T-cell (primary cell): ENCODE results near the gene ACD. TPM values are rescaled to one million over a fixed set of nuclear protein-coding genes. Genes with fewer than 3 reads are reported as not detected.

ENCODE experiments used
- ATAC-seq, 4 experiments: fragments of 200-7000 bp in 3 of 4; fragments of 150-1000 bp in 1 of 4; cut with Tn5 transposase; replicated peaks in 1 of 4; 1 replicate in 3 of 4; 2 replicates in 1 of 4; pipeline ENCODE4 v1.10.0; 2021; ENCODE audit warnings: moderate library complexity in 3 of 4, mild to moderate bottlenecking in 2 of 4, moderate number of reproducible peaks in 1 of 4
- CTCF ChIA-PET, 2 donors: fragments of 300-600 bp; sonication (Branson Sonifier 250); formaldehyde crosslinking; loops; one replicate each; lab custom pipeline; 2022; ENCODE audit warnings: antibody characterized with exemption in 2 of 2; lab: Charles Lee
- POLR2A ChIA-PET, 2 donors: fragments of 300-600 bp; sonication (Branson Sonifier 250); formaldehyde crosslinking; loops; one replicate each; lab custom pipeline; 2022; ENCODE audit warnings: antibody characterized with exemption in 2 of 2; lab: Charles Lee
- DNase-seq, 35 experiments: peaks; one replicate each; pipeline versions ENCODE4 v3.0.0 to v3.0.0-alpha.2; 2013 to 2023
- H3K27ac ChIP-seq: one replicate; pipeline ENCODE4 v1.5.1; 2013; ENCODE audit warnings: low read length
- H3K27me3 ChIP-seq, 2 experiments: replicated peaks in 1 of 2; 1 replicate in 1 of 2; 2 replicates in 1 of 2; pipeline versions ENCODE4 v1.6.1 to v1.7.0; 2013; ENCODE audit warnings: low read length in 1 of 2, mixed read lengths in 1 of 2; ENCODE audit not compliant: control insufficient read depth in 2 of 2, insufficient read depth in 2 of 2; ENCODE audit errors: extremely low read depth in 1 of 2
- H3K36me3 ChIP-seq, 2 donors: 1 replicate in 1 of 2; 2 replicates in 1 of 2; pipeline versions ENCODE4 v1.6.1 to v1.7.0; 2013; ENCODE audit warnings: low read length in 1 of 2; ENCODE audit not compliant: control insufficient read depth in 2 of 2, insufficient read depth in 1 of 2; ENCODE audit errors: extremely low read depth in 1 of 2
- H3K4me1 ChIP-seq, 2 experiments: 1 replicate in 1 of 2; 2 replicates in 1 of 2; pipeline versions ENCODE4 v1.6.1 to v1.7.0; 2013; ENCODE audit warnings: low read length in 2 of 2, mixed read lengths in 1 of 2; ENCODE audit not compliant: insufficient read depth in 2 of 2, control insufficient read depth in 1 of 2; ENCODE audit errors: extremely low read depth in 1 of 2
- H3K4me3 ChIP-seq, 2 donors: 1 replicate in 1 of 2; 2 replicates in 1 of 2; pipeline versions ENCODE4 v1.5.1 to v1.7.0; 2013; ENCODE audit warnings: mild to moderate bottlenecking in 2 of 2, low read length in 1 of 2, moderate library complexity in 1 of 2; ENCODE audit not compliant: control insufficient read depth in 1 of 2; ENCODE audit errors: extremely low read depth in 1 of 2
- H3K9me3 ChIP-seq: 2 replicates; pipeline ENCODE4 v1.7.0; 2013
- H3K27ac Mint-ChIP-seq, 2 donors: one replicate each; pipeline ENCODE4 v1.8.0; 2020 to 2021; ENCODE audit warnings: mild to moderate bottlenecking in 2 of 2, mixed read lengths in 2 of 2
- H3K27me3 Mint-ChIP-seq, 2 donors: one replicate each; pipeline ENCODE4 v1.8.0; 2021 to 2022; ENCODE audit warnings: mixed read lengths in 2 of 2
- H3K36me3 Mint-ChIP-seq: one replicate; pipeline ENCODE4 v1.8.0; 2021; ENCODE audit warnings: mixed read lengths
- H3K4me1 Mint-ChIP-seq, 3 donors: one replicate each; pipeline ENCODE4 v1.8.0; 2020 to 2022; ENCODE audit warnings: mixed read lengths in 3 of 3, mild to moderate bottlenecking in 1 of 3
- H3K4me3 Mint-ChIP-seq, 3 donors: one replicate each; pipeline ENCODE4 v1.8.0; 2020 to 2022; ENCODE audit warnings: mild to moderate bottlenecking in 3 of 3, mixed read lengths in 3 of 3, moderate library complexity in 3 of 3
- H3K9me3 Mint-ChIP-seq, 3 donors: one replicate each; pipeline ENCODE4 v1.8.0; 2020 to 2022; ENCODE audit warnings: mixed read lengths in 3 of 3
- WGBS: methylation state at CpG from one replicate; pipeline ENCODE4 v1.1.5; 2013; ENCODE audit warnings: missing lambda C conversion rate; ENCODE audit not compliant: insufficient coverage; 5-methylcytosine and 5-hydroxymethylcytosine counted together
- total RNA-seq, 35 experiments: library from RNA in 6 of 35; stranded (reverse) in 6 of 35; fragments of 120-200 nt in 1 of 35; gene quantifications; one replicate each; pipeline versions ENCODE4 v1.2.1 to v1.2.4 and lab custom pipeline; 2013 to 2026

ACD gene
- total RNA-seq (10 to 100 TPM; 24.5 to 62.6 (median 53.6) TPM), total RNA-seq (lab: John Stamatoyannopoulos, UW) (22.4 to 65.5 (median 36.8) reads per million in 29 experiments)
- 29.0 TPM for total RNA-seq (2013)

GRCh38 chr16:67659675-67660563, at the start of gene ACD:
Gene ACD, minus strand, starts transcription at chr16:67660260. Its CDS starts 40 bp downstream, at chr16:67660220.
- ATAC-seq (peak; percentile 65 to 75 (median 70)), DNase-seq (peak; percentile 82 to 95 (median 88))
- ChIA-PET CTCF (interaction anchor here (0.6 to 1.6 kb wide), 10 partner anchors 8 to 276 kb away, joined by 3 to 9 read pairs (median 4); partner anchors contain the start of genes ATP6V0D1 (in 1 of the 2) and CARMIL2 (in 1 of the 2)), POLR2A (interaction anchor here (0.5 to 2.1 kb wide), 6 partner anchors 15 to 1429 kb away, joined by 3 to 8 read pairs (median 3); partner anchors contain the start of genes ATP6V0D1 (in 1 of the 2) and CARMIL2 (in 1 of the 2))
- H3K9me3 ChIP-seq, result no peaks in the 10 kb centered on the region
- H3K4me1 Mint-ChIP-seq, result peaks cover 13 to 36% (median 35%) of the 10 kb centered on the region in 3 donors
- peaks cover 5 to 33% of the 10 kb centered on the region in 2 experiments for H3K4me1 ChIP-seq
- peak within 1 kb of the TSS; percentile 100 for H3K27ac ChIP-seq
- peaks cover 8 to 24% of the 10 kb centered on the region in 2 donors for H3K36me3 ChIP-seq
- H3K4me3 Mint-ChIP-seq, result peak within 1 kb of the TSS; percentile 89 to 93 (median 91)
- peaks cover 7% of the 10 kb centered on the region for H3K36me3 Mint-ChIP-seq
- H3K4me3 ChIP-seq, result peak within 1 kb of the TSS; percentile 99 to 100
- H3K27me3 Mint-ChIP-seq, result no peaks in the 10 kb centered on the region
- H3K27ac Mint-ChIP-seq, result peak within 1 kb of the TSS; percentile 93 to 95
- no peaks in the 10 kb centered on the region for H3K9me3 Mint-ChIP-seq
- H3K27me3 ChIP-seq, result no peaks in the 10 kb centered on the region
- WGBS, result under 1% methylated on average over 80 of the region's 83 CpGs

- H3K27me3 ChIP-seq, result no peaks in the 10 kb centered on the region
- peaks cover 2% of the 10 kb centered on the region in 2 experiments for H3K4me1 ChIP-seq
- DNase-seq (no peak), ATAC-seq (no peak)
- no peak overlapping the region for H3K27ac ChIP-seq
- H3K4me1 Mint-ChIP-seq, result peaks cover 17 to 34% (median 26%) of the 10 kb centered on the region in 3 donors
- H3K27me3 Mint-ChIP-seq, result no peaks in the 10 kb centered on the region
- H3K9me3 Mint-ChIP-seq, result no peaks in the 10 kb centered on the region
- no peak overlapping the region for H3K4me3 ChIP-seq
- POLR2A ChIA-PET, result interaction anchor here in 1 of 2 donors (0.6 kb wide), 1 partner anchor 139 kb away, joined by 3 read pairs; no protein-coding TSS in a partner anchor
- no peaks in the 10 kb centered on the region for H3K9me3 ChIP-seq
- no CpG with 5 or more reads among the region's 1 CpG for WGBS
- CTCF ChIA-PET, result no interaction called here
- H3K36me3 ChIP-seq, result peaks cover 0 to 2% of the 10 kb centered on the region in 2 donors
- H3K27ac Mint-ChIP-seq, result no peak overlapping the region
- no peak overlapping the region for H3K4me3 Mint-ChIP-seq
- peaks cover 15% of the 10 kb centered on the region for H3K36me3 Mint-ChIP-seq
Observed at GRCh38 chr16:67709050-67709449, 49.0 kb upstream of the ACD start.

- Histone ChIP-seq H3K4me1 (peaks cover 7 to 8% of the 10 kb centered on the region in 2 experiments), H3K36me3 (peaks cover 0 to 2% of the 10 kb centered on the region in 2 donors), H3K27ac (no peak overlapping the region), H3K27me3 (no peaks in the 10 kb centered on the region), H3K4me3 (no peak overlapping the region), H3K9me3 (no peaks in the 10 kb centered on the region)
- ChIA-PET POLR2A (no interaction called here), CTCF (no interaction called here)
- Mint-ChIP-seq H3K4me1 (peaks cover 19 to 36% (median 33%) of the 10 kb centered on the region in 3 donors), H3K36me3 (peaks cover 15% of the 10 kb centered on the region), H3K27me3 (no peaks in the 10 kb centered on the region), H3K9me3 (no peaks in the 10 kb centered on the region), H3K27ac (no peak overlapping the region), H3K4me3 (no peak overlapping the region)
- WGBS, result no CpG with 5 or more reads among the region's 2 CpGs
- DNase-seq (no peak), ATAC-seq (no peak)
Observed at GRCh38 chr16:67708368-67708771, 48.3 kb upstream of the ACD start.

- Mint-ChIP-seq H3K9me3 (no peaks in the 10 kb centered on the region), H3K27ac (no peak overlapping the region), H3K27me3 (no peaks in the 10 kb centered on the region), H3K4me3 (no peak overlapping the region), H3K4me1 (peaks cover 25 to 41% (median 39%) of the 10 kb centered on the region in 3 donors), H3K36me3 (peaks cover 15% of the 10 kb centered on the region)
- Histone ChIP-seq H3K27me3 (no peaks in the 10 kb centered on the region), H3K27ac (no peak overlapping the region), H3K4me1 (peaks cover 10% of the 10 kb centered on the region in 2 experiments), H3K36me3 (peaks cover 0 to 2% of the 10 kb centered on the region in 2 donors), H3K4me3 (no peak overlapping the region), H3K9me3 (no peaks in the 10 kb centered on the region)
- DNase-seq (no peak), ATAC-seq (no peak)
- POLR2A ChIA-PET, result no interaction called here
- CTCF ChIA-PET, result no interaction called here
- 100% methylated on average over 4 of the region's 5 CpGs for WGBS
Observed at GRCh38 chr16:67707790-67708189, 47.7 kb upstream of the ACD start.

- no peaks in the 10 kb centered on the region for H3K9me3 ChIP-seq
- no peaks in the 10 kb centered on the region for H3K9me3 Mint-ChIP-seq
- no peak overlapping the region for H3K4me3 Mint-ChIP-seq
- no peak overlapping the region for H3K27ac Mint-ChIP-seq
- ChIA-PET CTCF (interaction anchor here in 1 of 2 donors (0.6 kb wide), 1 partner anchor 330 kb away, joined by 4 read pairs; no protein-coding TSS in a partner anchor), POLR2A (no interaction called here)
- no peaks in the 10 kb centered on the region for H3K27me3 Mint-ChIP-seq
- DNase-seq, result no peak
- peaks cover 10% of the 10 kb centered on the region in 2 experiments for H3K4me1 ChIP-seq
- H3K27ac ChIP-seq, result no peak overlapping the region
- H3K36me3 Mint-ChIP-seq, result peaks cover 15% of the 10 kb centered on the region
- H3K27me3 ChIP-seq, result no peaks in the 10 kb centered on the region
- no peak overlapping the region for H3K4me3 ChIP-seq
- peaks cover 26 to 44% (median 39%) of the 10 kb centered on the region in 3 donors for H3K4me1 Mint-ChIP-seq
- peaks cover 0 to 2% of the 10 kb centered on the region in 2 donors for H3K36me3 ChIP-seq
- ATAC-seq, result no peak
- no CpG with 5 or more reads among the region's 4 CpGs for WGBS
Observed at GRCh38 chr16:67707210-67707609, 47.1 kb upstream of the ACD start.

- Histone ChIP-seq H3K9me3 (no peaks in the 10 kb centered on the region), H3K27me3 (no peaks in the 10 kb centered on the region), H3K4me3 (no peak overlapping the region), H3K36me3 (no peaks in the 10 kb centered on the region), H3K4me1 (peaks cover 10% of the 10 kb centered on the region in 2 experiments), H3K27ac (peak overlapping the region; percentile 3)
- H3K4me3 Mint-ChIP-seq, result peak overlapping the region in 1 of 3 donors; percentile 65
- no peaks in the 10 kb centered on the region for H3K27me3 Mint-ChIP-seq
- no CpG with 5 or more reads among the region's 5 CpGs for WGBS
- peak overlapping the region; percentile 55 to 74 for H3K27ac Mint-ChIP-seq
- ChIA-PET POLR2A (no interaction called here), CTCF (no interaction called here)
- no peak for DNase-seq
- H3K36me3 Mint-ChIP-seq, result peaks cover 4% of the 10 kb centered on the region
- ATAC-seq, result no peak
- no peaks in the 10 kb centered on the region for H3K9me3 Mint-ChIP-seq
- H3K4me1 Mint-ChIP-seq, result peaks cover 22 to 40% (median 25%) of the 10 kb centered on the region in 3 donors
Observed at GRCh38 chr16:67704110-67704509, 44.0 kb upstream of the ACD start.
